ENCODE data around the gene OSBPL5. TPM values are rescaled to one million over a fixed set of nuclear protein-coding genes. Genes with fewer than 3 reads are reported as not detected.
A peak's percentile ranks its signal among the peaks of the same experiment; 100 is the strongest.

The OSBPL5 gene
- total and polyA plus RNA-seq, 2 of the 4 experiments (the other 2 are of a cell fraction), result 14.9 to 22.3 TPM

DNA sequence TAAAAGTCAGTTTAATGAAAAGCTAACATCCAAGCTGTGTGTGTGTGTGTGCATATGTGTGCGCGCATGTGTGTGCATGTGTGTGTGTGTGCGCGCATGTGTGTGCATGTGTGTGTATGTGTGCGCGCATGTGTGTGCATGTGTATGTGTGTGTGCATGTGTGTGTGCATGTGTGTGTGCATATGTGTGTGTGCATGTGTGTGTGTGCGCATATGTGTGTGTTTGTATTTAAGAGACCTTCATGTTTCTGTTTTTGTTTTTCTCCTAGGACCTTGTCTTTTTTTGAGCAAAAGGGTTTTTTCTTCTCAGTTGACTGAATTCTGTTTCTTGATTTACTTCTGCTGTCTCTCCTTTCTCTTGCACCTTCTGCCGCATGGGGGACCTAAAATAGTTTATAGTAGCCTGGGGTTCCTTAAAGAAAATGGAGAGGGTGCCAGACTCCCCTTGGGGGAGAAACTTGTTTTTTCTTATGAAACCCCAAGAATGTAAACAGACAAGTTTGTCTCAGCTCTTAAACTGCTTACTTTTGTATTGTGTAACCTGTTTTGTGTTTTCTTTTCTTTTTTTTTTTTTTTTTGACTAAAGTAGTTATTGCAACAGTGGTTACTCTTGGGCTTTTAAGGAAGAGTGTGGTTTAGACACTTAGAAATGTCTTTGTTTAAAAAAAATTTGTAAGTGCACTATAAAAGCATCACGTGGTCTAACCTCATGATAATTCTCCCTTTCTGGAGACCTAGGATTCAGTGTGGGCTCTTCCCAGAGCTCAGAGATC is 53.0 kb downstream of the OSBPL5 start:
- BruUV-seq (replicated peaks), result no TSS peak
- no peak overlapping the region for H3K4me2 ChIP-seq (ENCODE audit: low read depth, low read length)
- ATAC-seq (ENCODE audit: low read depth) (peak; percentile 68), DNase-seq (peak; percentile 38)
- H3K9me1 ChIP-seq (ENCODE audit: insufficient read depth, low read length), result peaks cover 3% of the 10 kb centered on the region; the same call in 1 of the 2 replicates
- no peaks in the 10 kb centered on the region; the same call in 1 of the 2 replicates for H3K9me3 ChIP-seq (ENCODE audit: control insufficient read depth, insufficient read depth, low read length)
- no peak overlapping the region for H3K4me3 ChIP-seq (ENCODE audit: insufficient read depth, low read depth, low read length)
- no peak overlapping the region for H4K8ac ChIP-seq (ENCODE audit: low read depth in 2 of 2, low read length in 2 of 2)
- no peak overlapping the region for H3K23ac ChIP-seq (ENCODE audit: low read depth, low read length)
- dilution Hi-C loops (cut with HindIII; ENCODE audit: low sequenced_read_pairs, unreplicated experiment) (no loop called here), intact Hi-C loops (cut with micrococcal nuclease) (no loop called here), in situ Hi-C loops (cut with MboI; ENCODE audit: low sequenced_read_pairs) (no loop called here)
- H3K56ac ChIP-seq (ENCODE audit: extremely low read depth, insufficient read depth, low read length), result no peak overlapping the region
- peak overlapping the region; percentile 36; the same call in 1 of the 2 replicates for H2AK5ac ChIP-seq (ENCODE audit: low read depth, low read length)
- H2BK5ac ChIP-seq (ENCODE audit: low read depth, low read length, poor library complexity, severe bottlenecking), result peak overlapping the region; percentile 29
- no peak overlapping the region for H2AK9ac ChIP-seq (replicated peaks; ENCODE audit: low read depth, low read length, poor library complexity)
- H3K27me3 ChIP-seq (ENCODE audit: control insufficient read depth, insufficient read depth, low read length), result no peaks in the 10 kb centered on the region
- H3K18ac ChIP-seq (ENCODE audit: low read depth, low read length), result no peak overlapping the region
- H3K36me3 ChIP-seq (ENCODE audit: control insufficient read depth, insufficient read depth, low read length), result peaks cover 19% of the 10 kb centered on the region
- peak overlapping the region; percentile 50; the same call in 1 of the 2 replicates for H3K27ac ChIP-seq (ENCODE audit: insufficient read depth, low read length)
- TF ChIP-seq, protein P1, sequence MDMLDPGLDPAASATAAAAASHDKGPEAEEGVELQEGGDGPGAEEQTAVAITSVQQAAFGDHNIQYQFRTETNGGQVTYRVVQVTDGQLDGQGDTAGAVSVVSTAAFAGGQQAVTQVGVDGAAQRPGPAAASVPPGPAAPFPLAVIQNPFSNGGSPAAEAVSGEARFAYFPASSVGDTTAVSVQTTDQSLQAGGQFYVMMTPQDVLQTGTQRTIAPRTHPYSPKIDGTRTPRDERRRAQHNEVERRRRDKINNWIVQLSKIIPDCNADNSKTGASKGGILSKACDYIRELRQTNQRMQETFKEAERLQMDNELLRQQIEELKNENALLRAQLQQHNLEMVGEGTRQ (IDR thresholded peaks at IDR 0.05; ENCODE audit: low read depth, low read length), result peak; percentile 41; the same call in 1 of the 2 replicates
- TF ChIP-seq, protein P2, sequence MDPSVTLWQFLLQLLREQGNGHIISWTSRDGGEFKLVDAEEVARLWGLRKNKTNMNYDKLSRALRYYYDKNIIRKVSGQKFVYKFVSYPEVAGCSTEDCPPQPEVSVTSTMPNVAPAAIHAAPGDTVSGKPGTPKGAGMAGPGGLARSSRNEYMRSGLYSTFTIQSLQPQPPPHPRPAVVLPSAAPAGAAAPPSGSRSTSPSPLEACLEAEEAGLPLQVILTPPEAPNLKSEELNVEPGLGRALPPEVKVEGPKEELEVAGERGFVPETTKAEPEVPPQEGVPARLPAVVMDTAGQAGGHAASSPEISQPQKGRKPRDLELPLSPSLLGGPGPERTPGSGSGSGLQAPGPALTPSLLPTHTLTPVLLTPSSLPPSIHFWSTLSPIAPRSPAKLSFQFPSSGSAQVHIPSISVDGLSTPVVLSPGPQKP (IDR thresholded peaks at IDR 0.05; ENCODE audit: borderline replicate concordance, low read depth, low read length), result no peak
- TF ChIP-seq CEBPB (IDR thresholded peaks at IDR 0.05; ENCODE audit: low read depth, low read length), result peak; percentile 70
- H4K91ac ChIP-seq (ENCODE audit: insufficient read depth, low read depth, low read length), result no peak overlapping the region
- H2AFZ ChIP-seq (replicated peaks; ENCODE audit: low read length, poor library complexity), result no peak overlapping the region
- peaks cover 2% of the 10 kb centered on the region; the same call in 1 of the 2 replicates for H3K4me1 ChIP-seq (ENCODE audit: control insufficient read depth, insufficient read depth, low read length)
- no peak overlapping the region for H3K9ac ChIP-seq (ENCODE audit: low read depth, low read length)
- no peak overlapping the region for H4K5ac ChIP-seq (ENCODE audit: low read depth, low read length)
- no peak overlapping the region for H2BK15ac ChIP-seq (ENCODE audit: low read depth, low read length)
- H3K4ac ChIP-seq (ENCODE audit: low read depth, low read length), result no peak overlapping the region
- H3K79me1 ChIP-seq (ENCODE audit: low read depth in 1 of 2, low read length in 2 of 2), result peaks cover 0 to 6% of the 10 kb centered on the region in 2 experiments; a peak in 1 of 4 replicates
- POLR2A ChIA-PET (ENCODE audit: unreplicated experiment), result no interaction called here
- no peak overlapping the region for H3K14ac ChIP-seq (replicated peaks; ENCODE audit: low read depth, low read length)
- no peaks in the 10 kb centered on the region; the same call in 1 of the 2 replicates for H4K20me1 ChIP-seq (ENCODE audit: insufficient read depth, low read length)
- H2BK120ac ChIP-seq (ENCODE audit: low read depth, low read length), result no peak overlapping the region
- WGBS, 2 experiments (ENCODE audit: extremely low coverage in 2 of 2, insufficient read length in 1 of 2), result 100% methylated on average over 2 of the region's 9 CpGs; no CpG with 5 or more reads in 1 of the 2 experiments
- no peak overlapping the region for H2BK20ac ChIP-seq (ENCODE audit: low read depth, low read length)
- CTCF ChIA-PET, result interaction anchor here (0.6 to 0.9 kb wide), 3 partner anchors 19 to 1190 kb away, joined by 3 to 6 read pairs (median 5); no protein-coding TSS in a partner anchor

Measured in IMR-90 (cell line).